ENCODE results near the gene DTNBP1.

The DTNBP1 gene

DNA sequence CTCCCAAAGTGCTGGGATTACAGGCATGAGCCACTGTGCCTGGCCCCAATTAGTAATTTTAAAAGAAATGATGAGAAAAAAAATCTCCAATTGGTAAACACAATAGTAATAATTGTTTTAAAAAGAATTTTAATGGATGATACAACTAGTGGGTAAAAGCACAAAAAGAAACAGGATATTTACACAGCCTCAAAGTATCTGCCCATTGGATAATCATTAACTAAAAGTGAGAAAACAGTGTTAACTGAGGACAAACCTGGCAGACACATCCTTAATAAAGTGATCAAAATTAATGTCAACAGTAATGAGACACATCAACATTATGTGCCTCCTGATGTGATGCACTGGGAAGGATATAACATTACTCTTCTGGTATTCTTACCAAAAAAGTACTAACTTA, 24.5 kb downstream of the DTNBP1 start:
- DNase-seq (ENCODE audit: insufficient read length, low spot score) = no peak
- no peak for FAIRE-seq
- no peak for TF ChIP-seq CTCF (IDR thresholded peaks at IDR 0.05; ENCODE audit: insufficient read depth, missing control alignments)

GRCh38 chr6:15631432-15631831, 31.4 kb downstream of the DTNBP1 start:
- TF ChIP-seq CTCF (IDR thresholded peaks at IDR 0.05; ENCODE audit: insufficient read depth, missing control alignments) = no peak
- FAIRE-seq = no peak
- DNase-seq (ENCODE audit: insufficient read length, low spot score) = no peak

DNA sequence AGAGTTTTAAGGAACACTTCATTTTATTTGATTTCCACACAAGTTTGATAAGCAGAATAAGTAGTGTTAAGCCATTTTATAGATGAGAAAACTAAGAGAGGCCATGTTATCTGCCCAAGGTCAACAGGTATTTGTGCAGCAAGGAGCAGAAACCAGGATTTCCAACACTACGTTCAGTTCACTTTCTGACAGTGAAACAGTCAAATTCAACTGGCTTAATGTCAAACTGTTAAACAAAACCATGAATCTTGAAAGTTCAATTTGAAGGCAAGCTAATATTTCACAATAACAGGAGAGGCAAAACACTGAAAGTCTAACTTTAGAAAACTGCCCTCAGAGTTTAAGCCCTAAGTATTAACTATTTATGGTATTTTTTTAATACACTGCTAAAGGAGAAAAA, 32.6 kb downstream of the DTNBP1 start:
- FAIRE-seq = no peak
- no peak for TF ChIP-seq CTCF (IDR thresholded peaks at IDR 0.05; ENCODE audit: insufficient read depth, missing control alignments)

DNA sequence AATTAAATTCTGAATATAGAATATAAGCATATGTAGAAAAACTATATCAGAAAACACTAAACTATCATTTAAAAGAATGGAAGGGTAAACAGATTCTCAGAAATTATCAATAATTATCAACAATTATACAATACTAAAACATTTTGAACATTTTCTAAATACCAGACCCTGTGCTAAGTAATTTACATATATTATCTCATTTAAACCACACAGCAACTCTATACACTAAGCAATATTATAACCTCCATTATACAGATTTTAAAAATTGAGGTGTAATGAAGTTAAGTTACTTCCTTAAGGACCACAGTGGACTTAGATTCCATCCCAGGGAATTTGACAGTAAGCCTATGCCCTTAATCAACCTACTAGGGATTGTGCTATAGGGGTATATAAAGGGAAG, 33.3 kb downstream of the DTNBP1 start:
- FAIRE-seq = no peak
- no peak for DNase-seq (ENCODE audit: insufficient read length, low spot score)
- no peak for TF ChIP-seq CTCF (IDR thresholded peaks at IDR 0.05; ENCODE audit: insufficient read depth, missing control alignments)

More for the DNA sequence above, 32.6 kb downstream of the DTNBP1 start:
- DNase-seq (ENCODE audit: insufficient read length, low spot score) = no peak

- no peak for TF ChIP-seq CTCF (IDR thresholded peaks at IDR 0.05; ENCODE audit: insufficient read depth, missing control alignments)
- DNase-seq (ENCODE audit: insufficient read length, low spot score) = no peak
- no peak for FAIRE-seq
Observed at GRCh38 chr6:15628499-15629131, 34.2 kb downstream of the DTNBP1 start.

- no peak for FAIRE-seq
- DNase-seq (ENCODE audit: insufficient read length, low spot score) = no peak
- TF ChIP-seq CTCF (IDR thresholded peaks at IDR 0.05; ENCODE audit: insufficient read depth, missing control alignments) = no peak
Observed at GRCh38 chr6:15627821-15628220, 35.0 kb downstream of the DTNBP1 start.

GRCh38 chr6:15626878-15627674, 35.8 kb downstream of the DTNBP1 start:
- DNase-seq (ENCODE audit: insufficient read length, low spot score) (no peak), FAIRE-seq (no peak)
- TF ChIP-seq CTCF (IDR thresholded peaks at IDR 0.05; ENCODE audit: insufficient read depth, missing control alignments) = no peak

All from D721Med (cell line).